WERI-Rb-1 (cell line): Measurements from ENCODE around the gene OR9G4.

Experiments
- DNase-seq: peaks from one replicate; pipeline ENCODE4 v3.0.0-alpha.2; 2020
- H3K27ac ChIP-seq: fragments of 250-450 bp; sonication (Bioruptor Pico); 2 replicates; pipeline ENCODE4 v1.5.1; 2020; ENCODE audit warnings: mild to moderate bottlenecking, moderate library complexity
- H3K27me3 ChIP-seq: fragments of 250-450 bp; sonication (Bioruptor Pico); 2 replicates; pipeline ENCODE4 v1.5.1; 2021; ENCODE audit warnings: mild to moderate bottlenecking, low read depth, moderate library complexity; ENCODE audit not compliant: insufficient read depth, severe bottlenecking
- H3K36me3 ChIP-seq: fragments of 250-450 bp; sonication (Bioruptor Pico); 2 replicates; pipeline ENCODE4 v1.5.1; 2020; ENCODE audit warnings: mild to moderate bottlenecking, moderate library complexity
- H3K4me3 ChIP-seq: 2 replicates; pipeline ENCODE4 v1.5.1; 2011; ENCODE audit warnings: low read depth, mild to moderate bottlenecking, control low read depth, low read length
- H3K9me3 ChIP-seq: fragments of 250-450 bp; sonication (Bioruptor Pico); 2 replicates; pipeline ENCODE4 v1.5.1; 2021; ENCODE audit warnings: mild to moderate bottlenecking, moderate library complexity; ENCODE audit not compliant: severe bottlenecking
- TF ChIP-seq, protein P1 (sequence below): IDR thresholded peaks from 2 replicates; pipeline ENCODE4 v1.5.1; 2011; ENCODE audit warnings: low read depth, mild to moderate bottlenecking, control low read depth, inconsistent platforms, low read length

OR9G4 gene

DNA sequence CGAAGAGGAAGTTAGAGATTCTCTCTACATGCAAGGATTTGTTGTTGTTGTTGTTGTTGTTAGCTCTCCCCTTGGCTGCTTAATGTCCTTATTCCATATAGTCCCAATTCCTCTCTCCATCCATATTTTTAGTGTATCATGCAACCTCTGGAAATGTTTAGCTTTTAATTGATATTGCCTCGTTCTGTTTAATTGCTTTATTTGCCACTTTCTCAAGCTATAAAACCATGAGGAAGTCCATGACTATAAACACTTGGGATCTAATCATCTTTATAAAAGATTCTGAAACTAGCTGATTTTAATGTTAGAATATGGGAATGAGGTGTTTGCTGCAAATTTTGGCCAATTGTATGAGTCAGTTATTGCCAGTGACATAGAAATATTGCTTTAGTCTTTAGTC lies 55.1 kb downstream of the OR9G4 start:
- DNase-seq, result no peak
- TF ChIP-seq, protein P1, sequence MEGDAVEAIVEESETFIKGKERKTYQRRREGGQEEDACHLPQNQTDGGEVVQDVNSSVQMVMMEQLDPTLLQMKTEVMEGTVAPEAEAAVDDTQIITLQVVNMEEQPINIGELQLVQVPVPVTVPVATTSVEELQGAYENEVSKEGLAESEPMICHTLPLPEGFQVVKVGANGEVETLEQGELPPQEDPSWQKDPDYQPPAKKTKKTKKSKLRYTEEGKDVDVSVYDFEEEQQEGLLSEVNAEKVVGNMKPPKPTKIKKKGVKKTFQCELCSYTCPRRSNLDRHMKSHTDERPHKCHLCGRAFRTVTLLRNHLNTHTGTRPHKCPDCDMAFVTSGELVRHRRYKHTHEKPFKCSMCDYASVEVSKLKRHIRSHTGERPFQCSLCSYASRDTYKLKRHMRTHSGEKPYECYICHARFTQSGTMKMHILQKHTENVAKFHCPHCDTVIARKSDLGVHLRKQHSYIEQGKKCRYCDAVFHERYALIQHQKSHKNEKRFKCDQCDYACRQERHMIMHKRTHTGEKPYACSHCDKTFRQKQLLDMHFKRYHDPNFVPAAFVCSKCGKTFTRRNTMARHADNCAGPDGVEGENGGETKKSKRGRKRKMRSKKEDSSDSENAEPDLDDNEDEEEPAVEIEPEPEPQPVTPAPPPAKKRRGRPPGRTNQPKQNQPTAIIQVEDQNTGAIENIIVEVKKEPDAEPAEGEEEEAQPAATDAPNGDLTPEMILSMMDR, result no peak
- Histone ChIP-seq H3K27ac (no peak overlapping the region), H3K36me3 (no peaks in the 10 kb centered on the region), H3K4me3 (no peak overlapping the region), H3K27me3 (peaks cover 13% of the 10 kb centered on the region), H3K9me3 (no peaks in the 10 kb centered on the region)
